Cardiac fibroblast (primary cell): ENCODE results near the gene PLXNA1.

Experiments used
- DNase-seq, 2 donors: peaks; one replicate each; pipeline versions ENCODE4 v3.0.0 to v3.0.0-alpha.2; 2010; ENCODE audit warnings: low read depth in 2 of 2
- H3K4me3 ChIP-seq, 2 donors: replicated peaks in 1 of 2; 1 replicate in 1 of 2; 2 replicates in 1 of 2; pipeline ENCODE4 v1.5.1; 2011; ENCODE audit warnings: low read depth in 2 of 2, low read length in 2 of 2, mild to moderate bottlenecking in 2 of 2, moderate library complexity in 1 of 2
- CTCF ChIP-seq: IDR thresholded peaks from one replicate; pipeline ENCODE4 v1.5.1; 2011; ENCODE audit warnings: low read depth, mild to moderate bottlenecking, low read length, inconsistent platforms

Gene PLXNA1

DNA sequence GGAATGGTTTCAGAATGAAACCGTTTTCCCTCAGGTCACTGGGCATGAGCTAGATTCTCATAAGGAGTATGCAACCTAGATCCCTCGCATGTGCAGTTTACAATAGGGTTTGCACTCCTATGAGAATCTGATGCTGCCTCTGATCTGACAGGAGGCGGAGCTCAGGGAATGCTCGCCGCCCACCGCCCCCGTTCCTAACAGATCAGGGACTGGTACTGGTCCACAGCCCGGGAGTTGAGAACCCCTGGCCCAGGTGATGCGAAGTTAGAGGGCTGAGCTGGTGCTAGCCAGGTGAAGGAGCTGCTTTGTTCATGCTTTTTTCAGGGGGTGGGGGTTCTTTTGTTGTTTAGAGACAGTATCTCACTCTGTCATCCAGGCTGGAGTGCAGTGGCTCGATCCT is 15.5 kb upstream of the PLXNA1 start:
- no peak overlapping the region for H3K4me3 ChIP-seq

DNA sequence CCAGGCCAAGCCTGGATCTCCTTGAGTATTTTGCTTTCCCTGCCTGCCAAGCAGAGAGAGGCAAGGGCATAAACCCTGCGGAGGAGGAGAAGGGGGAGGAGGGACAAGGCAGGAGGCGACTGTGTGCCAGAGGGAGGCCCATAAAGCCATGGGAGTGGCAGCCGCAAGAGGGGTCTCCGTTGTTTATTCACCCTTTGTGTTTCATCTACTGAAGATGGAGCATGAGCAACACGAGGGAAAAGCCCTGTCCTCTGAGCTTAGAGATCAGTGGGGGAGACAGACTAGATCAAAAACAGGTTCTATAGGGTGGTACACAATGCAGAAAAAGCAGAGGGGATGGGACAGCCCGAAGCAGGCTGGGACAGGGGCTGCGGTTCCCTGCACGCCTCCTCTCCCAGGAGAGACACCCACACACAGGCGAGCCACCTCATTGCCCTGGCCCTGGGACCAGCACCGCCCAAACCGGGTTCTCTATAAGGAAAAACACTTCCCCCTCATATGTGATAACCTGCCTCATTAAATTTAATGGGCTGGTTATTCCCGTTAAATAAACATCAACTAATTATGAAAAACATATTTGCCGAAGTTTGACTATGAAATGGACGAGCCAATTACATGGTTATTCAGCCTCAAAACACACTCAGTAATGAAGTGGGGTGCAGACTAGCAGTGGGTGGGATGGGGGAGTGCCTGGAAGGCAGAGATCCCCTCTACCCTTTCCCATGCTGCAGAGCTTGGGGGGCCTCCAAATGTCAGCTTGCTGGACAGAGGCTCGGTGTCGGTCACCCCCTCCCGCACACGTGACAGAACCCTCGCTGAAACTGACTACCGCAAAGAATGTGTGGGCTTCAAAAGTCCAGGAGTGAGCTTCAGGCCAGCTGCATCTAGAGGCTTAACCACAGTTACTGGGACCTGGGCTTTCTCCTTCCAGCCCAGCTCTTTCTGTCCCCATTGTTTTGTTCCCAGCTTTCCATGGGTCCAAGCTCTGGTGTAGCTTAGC is 14.2 kb upstream of the PLXNA1 start:
- TF ChIP-seq CTCF, result no peak
- no peak overlapping the region for H3K4me3 ChIP-seq
- DNase-seq, result no peak

More for the DNA sequence above, 15.5 kb upstream of the PLXNA1 start:
- no peak for TF ChIP-seq CTCF
- DNase-seq, result no peak

- TF ChIP-seq CTCF, result no peak
- DNase-seq, result peak; percentile 14 to 81
Observed at GRCh38 chr3:126969586-126969985, 13.3 kb upstream of the PLXNA1 start.

DNA sequence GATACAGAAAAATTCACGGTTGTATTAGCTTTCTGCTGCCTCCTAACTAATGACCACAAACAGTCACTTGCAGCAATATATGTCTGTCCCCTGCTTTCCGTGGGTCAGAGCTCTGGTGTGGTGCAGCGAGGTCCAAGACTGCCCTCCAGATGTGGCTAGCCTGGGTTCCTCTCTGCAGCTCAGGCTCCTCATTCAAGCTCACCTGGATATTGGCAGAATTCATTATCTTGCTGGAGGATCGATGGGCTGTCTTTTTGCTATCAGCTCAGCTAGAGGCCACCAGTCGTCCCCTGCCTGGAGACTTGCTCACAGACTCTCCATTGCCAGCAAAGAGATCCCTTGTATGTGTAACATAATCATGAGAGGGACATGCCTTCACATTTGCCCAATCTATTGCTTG is 12.8 kb upstream of the PLXNA1 start:
- no peak for TF ChIP-seq CTCF
- H3K4me3 ChIP-seq, result no peak overlapping the region
- no peak for DNase-seq

More at GRCh38 chr3:126969586-126969985, 13.3 kb upstream of the PLXNA1 start:
- H3K4me3 ChIP-seq, result no peak overlapping the region

- H3K4me3 ChIP-seq, result no peak overlapping the region
- TF ChIP-seq CTCF, result no peak
- no peak for DNase-seq
Observed at GRCh38 chr3:126970921-126971320, 12.0 kb upstream of the PLXNA1 start.

- TF ChIP-seq CTCF, result no peak
- DNase-seq, result peak; percentile 63 to 84
- H3K4me3 ChIP-seq, result no peak overlapping the region
Observed at GRCh38 chr3:126971891-126972351, 11.0 kb upstream of the PLXNA1 start.
